Activated T-cell treated with anti-CD3 and anti-CD28 coated beads, Interleukin-2, amount 50 U/mL, for 72 hours (primary cell): Measurements from ENCODE around the gene POLA1. TPM values are rescaled to one million over a fixed set of nuclear protein-coding genes. Genes with fewer than 3 reads are reported as not detected.

Experiments used
- ATAC-seq, 2 donors: fragments of 150-1000 bp; cut with Tn5 transposase; replicated peaks in 1 of 2; 2 replicates each; pipeline ENCODE4 v1.10.0; 2021; ENCODE audit warnings: moderate library complexity in 2 of 2, mild to moderate bottlenecking in 1 of 2
- DNase-seq, 2 donors: peaks; one replicate each; pipeline ENCODE4 v3.0.0; 2021 to 2022; ENCODE audit warnings: mixed read lengths in 1 of 2
- H3K27ac Mint-ChIP-seq: one replicate; pipeline ENCODE4 v1.8.0; 2022; ENCODE audit warnings: mild to moderate bottlenecking, moderate library complexity, mixed read lengths
- H3K27me3 Mint-ChIP-seq: one replicate; pipeline ENCODE4 v1.8.0; 2022; ENCODE audit warnings: low read depth, mixed read lengths
- H3K36me3 Mint-ChIP-seq, 2 donors: one replicate each; pipeline ENCODE4 v1.8.0; 2022; ENCODE audit warnings: mixed read lengths in 2 of 2, mild to moderate bottlenecking in 1 of 2; ENCODE audit not compliant: insufficient read depth in 2 of 2
- H3K4me1 Mint-ChIP-seq: one replicate; pipeline ENCODE4 v1.8.0; 2022; ENCODE audit warnings: low read depth, mixed read lengths
- H3K4me3 Mint-ChIP-seq, 2 donors: one replicate each; pipeline ENCODE4 v1.8.0; 2022; ENCODE audit warnings: mild to moderate bottlenecking in 2 of 2, mixed read lengths in 2 of 2, moderate library complexity in 2 of 2
- H3K9me3 Mint-ChIP-seq, 2 donors: one replicate each; pipeline ENCODE4 v1.8.0; 2022; ENCODE audit warnings: mixed read lengths in 2 of 2
- total RNA-seq, 2 donors: library from RNA; stranded (reverse); gene quantifications; one replicate each; pipeline ENCODE4 v1.2.3, GENCODE V29; 2022

POLA1 gene
- total RNA-seq, 2 donors from 2014 or later: 26.7 to 29.9 TPM

GRCh38 chrX:24661292-24661691 is 32.4 kb upstream of the POLA1 start:
- Mint-ChIP-seq H3K9me3 (no peaks in the 10 kb centered on the region), H3K4me1 (no peaks in the 10 kb centered on the region), H3K27ac (no peak overlapping the region), H3K4me3 (no peak overlapping the region), H3K36me3 (no peaks in the 10 kb centered on the region), H3K27me3 (peaks cover 6% of the 10 kb centered on the region)
- DNase-seq (no peak), ATAC-seq (no peak)

DNA sequence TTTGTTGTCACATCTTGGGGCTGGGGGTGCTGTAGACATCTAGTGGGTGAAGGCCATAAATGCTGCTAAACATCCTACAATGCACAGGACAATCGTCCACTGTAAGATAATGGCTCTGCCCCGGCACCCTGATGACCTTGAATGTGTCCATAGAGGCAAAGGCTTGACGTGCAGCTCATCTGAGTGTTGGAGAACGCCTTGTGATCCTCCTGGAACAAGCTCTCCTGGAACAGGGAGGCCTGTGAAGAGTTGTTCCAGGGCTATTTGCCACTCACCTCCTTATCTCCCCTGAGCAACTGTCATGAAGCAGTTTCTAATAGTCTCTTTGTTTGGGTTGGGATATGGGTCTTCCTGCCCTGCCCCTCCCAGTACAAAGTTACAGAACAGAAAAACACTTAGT is 31.4 kb upstream of the POLA1 start:
- peaks cover 6% of the 10 kb centered on the region for H3K27me3 Mint-ChIP-seq
- no peak overlapping the region for H3K27ac Mint-ChIP-seq
- DNase-seq (no peak), ATAC-seq (no peak)
- no peaks in the 10 kb centered on the region for H3K36me3 Mint-ChIP-seq
- no peaks in the 10 kb centered on the region for H3K4me1 Mint-ChIP-seq
- H3K4me3 Mint-ChIP-seq: no peak overlapping the region
- H3K9me3 Mint-ChIP-seq: no peaks in the 10 kb centered on the region

DNA sequence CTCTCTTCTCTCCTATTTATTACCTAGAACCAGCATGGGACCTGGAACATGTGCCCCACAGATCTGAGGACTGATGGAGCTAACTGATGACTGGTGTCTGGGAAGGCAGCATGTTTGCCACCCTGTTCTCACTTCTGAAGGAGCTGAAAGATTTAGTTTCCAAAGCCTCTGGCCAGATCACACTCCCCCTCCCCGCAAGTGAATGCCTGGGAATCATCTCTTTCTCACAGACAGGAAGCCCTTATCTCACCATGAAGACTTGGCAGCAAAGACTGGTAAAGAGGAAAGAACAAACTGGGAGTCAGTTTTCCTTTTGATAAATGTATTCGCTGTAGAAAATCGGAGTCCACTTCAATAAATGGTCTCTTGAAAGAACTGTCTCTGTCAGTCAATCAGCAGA is 25.6 kb upstream of the POLA1 start:
- no peaks in the 10 kb centered on the region for H3K9me3 Mint-ChIP-seq
- peaks cover 6% of the 10 kb centered on the region for H3K27me3 Mint-ChIP-seq
- DNase-seq: no peak
- no peaks in the 10 kb centered on the region for H3K4me1 Mint-ChIP-seq
- no peak for ATAC-seq
- H3K4me3 Mint-ChIP-seq: no peak overlapping the region
- no peaks in the 10 kb centered on the region for H3K36me3 Mint-ChIP-seq
- no peak overlapping the region for H3K27ac Mint-ChIP-seq

DNA sequence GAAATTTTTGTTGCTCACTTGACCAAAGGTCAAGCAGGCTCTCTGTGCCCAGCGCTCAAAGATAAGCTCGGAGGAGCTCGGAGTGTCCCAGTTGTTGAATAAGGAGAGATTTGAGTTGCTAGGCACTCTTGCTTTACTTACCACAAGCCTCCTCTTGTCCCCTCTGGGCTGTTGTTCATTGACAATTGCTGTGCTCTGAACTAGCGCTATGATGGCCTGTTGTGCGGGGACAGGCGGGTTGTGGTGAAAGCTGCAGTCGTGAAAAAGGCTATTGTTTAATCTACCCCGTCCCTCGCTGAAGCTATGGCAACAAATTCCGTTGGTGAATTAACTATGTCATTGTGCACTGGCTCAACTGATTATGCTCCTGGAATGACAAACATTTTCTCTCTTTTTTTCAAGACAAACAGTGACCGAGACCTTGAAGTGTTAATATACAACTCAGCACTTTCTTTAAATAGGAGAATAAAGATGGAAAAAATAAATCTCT is 21.0 kb upstream of the POLA1 start:
- H3K4me3 Mint-ChIP-seq: no peak overlapping the region
- no peaks in the 10 kb centered on the region for H3K4me1 Mint-ChIP-seq
- H3K27ac Mint-ChIP-seq: no peak overlapping the region
- no peak for ATAC-seq
- H3K27me3 Mint-ChIP-seq: peaks cover 23% of the 10 kb centered on the region
- DNase-seq: no peak
- no peaks in the 10 kb centered on the region for H3K36me3 Mint-ChIP-seq
- no peaks in the 10 kb centered on the region for H3K9me3 Mint-ChIP-seq

DNA sequence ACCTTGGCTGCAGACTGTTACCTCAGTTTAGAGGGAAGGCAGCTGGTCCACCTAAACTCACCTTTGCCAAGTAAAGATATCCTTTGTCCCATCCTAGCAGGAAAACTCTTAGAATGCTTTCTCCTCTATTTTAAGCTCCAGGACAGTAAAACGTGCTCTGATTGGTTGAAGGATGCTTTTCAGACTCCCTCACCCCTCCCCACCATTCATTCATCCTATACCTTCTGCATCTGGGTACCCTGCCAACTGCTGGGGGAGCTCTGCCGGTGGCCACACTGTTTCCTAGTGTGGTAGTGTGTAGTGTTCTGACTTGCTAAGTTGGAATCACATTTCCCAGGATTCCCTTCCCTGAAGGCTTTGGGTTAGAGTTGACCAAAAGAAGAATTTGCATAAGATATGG is 20.3 kb upstream of the POLA1 start:
- no peaks in the 10 kb centered on the region for H3K4me1 Mint-ChIP-seq
- no peak overlapping the region for H3K27ac Mint-ChIP-seq
- ATAC-seq: no peak
- H3K9me3 Mint-ChIP-seq: no peaks in the 10 kb centered on the region
- no peak overlapping the region for H3K4me3 Mint-ChIP-seq
- H3K36me3 Mint-ChIP-seq: peaks cover 0 to under 1% of the 10 kb centered on the region in 2 donors
- H3K27me3 Mint-ChIP-seq: peaks cover 20% of the 10 kb centered on the region
- DNase-seq: no peak

DNA sequence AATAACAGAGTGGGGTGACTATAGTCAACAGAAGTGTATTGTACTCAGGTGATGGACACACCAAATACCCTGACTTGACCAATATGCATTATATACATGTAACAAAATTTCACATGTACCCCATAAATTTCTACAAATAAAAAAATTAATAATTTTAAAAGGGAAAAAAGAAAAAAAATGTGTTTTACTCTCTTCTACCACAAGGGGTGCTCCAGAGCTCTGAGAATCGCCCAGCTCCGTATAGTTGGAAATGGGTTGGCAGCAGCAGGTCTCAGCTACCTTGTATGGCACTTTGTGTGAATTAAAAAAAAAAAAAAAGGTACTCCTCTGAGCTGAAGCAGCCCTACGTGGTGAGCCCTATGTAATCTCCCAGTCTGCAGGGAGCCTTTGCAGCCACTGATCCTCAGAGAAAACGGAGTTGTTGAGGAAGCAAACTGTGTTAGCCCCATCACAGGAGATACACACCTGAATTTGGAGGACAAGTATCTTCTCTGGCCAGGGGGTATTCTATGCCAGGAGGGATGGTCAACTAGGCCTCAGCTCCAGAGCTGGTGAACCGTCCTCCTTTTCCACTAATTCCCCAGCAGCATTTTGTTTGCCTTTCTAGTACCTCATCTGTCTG is 17.2 kb upstream of the POLA1 start:
- Mint-ChIP-seq H3K27me3 (peaks cover 36% of the 10 kb centered on the region), H3K36me3 (peaks cover 0 to 4% of the 10 kb centered on the region in 2 donors), H3K4me3 (no peak overlapping the region), H3K9me3 (no peaks in the 10 kb centered on the region), H3K4me1 (peaks cover 3% of the 10 kb centered on the region), H3K27ac (no peak overlapping the region)
- DNase-seq (peak in 1 of 2 donors; percentile 7), ATAC-seq (peak; percentile 41 to 56)

- Mint-ChIP-seq H3K27ac (peak overlapping the region; percentile 49), H3K9me3 (peaks cover 0 to 5% of the 10 kb centered on the region in 2 donors), H3K4me1 (peaks cover 22% of the 10 kb centered on the region), H3K36me3 (peaks cover 8 to 12% of the 10 kb centered on the region in 2 donors), H3K27me3 (peaks cover 40% of the 10 kb centered on the region), H3K4me3 (peak overlapping the region; percentile 4 to 31)
- peak; percentile 97 to 98 for ATAC-seq
- peak; percentile 37 to 64 for DNase-seq
Measured at GRCh38 chrX:24682739-24683432, 10.8 kb upstream of the POLA1 start.

DNA sequence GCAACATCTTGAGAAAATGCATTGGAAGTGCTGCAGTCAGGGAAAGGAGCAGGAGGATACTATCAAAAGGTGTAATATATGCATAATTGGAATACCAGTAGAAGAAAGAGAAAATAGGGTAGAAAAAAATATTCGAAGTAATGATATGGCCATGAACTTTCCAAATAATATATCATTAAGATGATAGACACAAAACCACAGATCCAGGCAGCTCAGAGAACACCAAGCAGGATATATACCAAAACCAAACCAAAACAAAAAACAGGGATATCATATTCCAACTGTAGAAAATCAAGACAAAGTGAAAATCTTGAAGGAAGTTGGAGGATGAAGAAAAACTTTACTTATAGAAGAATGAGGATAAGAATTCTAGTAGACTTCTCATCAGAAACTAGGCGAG is 9.7 kb upstream of the POLA1 start:
- H3K27me3 Mint-ChIP-seq: peaks cover 35% of the 10 kb centered on the region
- H3K36me3 Mint-ChIP-seq: peaks cover 8 to 10% of the 10 kb centered on the region in 2 donors
- ATAC-seq: no peak

GRCh38 chrX:24692305-24692704 is 1.4 kb upstream of the POLA1 start:
- peaks cover 19% of the 10 kb centered on the region for H3K27me3 Mint-ChIP-seq
- DNase-seq: no peak
- peaks cover 0 to 2% of the 10 kb centered on the region in 2 donors for H3K36me3 Mint-ChIP-seq
- peaks cover 18% of the 10 kb centered on the region for H3K4me1 Mint-ChIP-seq
- H3K4me3 Mint-ChIP-seq: peak overlapping the region in 1 of 2 donors; percentile 82
- ATAC-seq: no peak
- H3K9me3 Mint-ChIP-seq: no peaks in the 10 kb centered on the region
- H3K27ac Mint-ChIP-seq: no peak overlapping the region

More for the DNA sequence above, 9.7 kb upstream of the POLA1 start:
- Mint-ChIP-seq H3K4me1 (peaks cover 22% of the 10 kb centered on the region), H3K4me3 (no peak overlapping the region), H3K9me3 (peaks cover 0 to 5% of the 10 kb centered on the region in 2 donors), H3K27ac (no peak overlapping the region)
- no peak for DNase-seq

DNA sequence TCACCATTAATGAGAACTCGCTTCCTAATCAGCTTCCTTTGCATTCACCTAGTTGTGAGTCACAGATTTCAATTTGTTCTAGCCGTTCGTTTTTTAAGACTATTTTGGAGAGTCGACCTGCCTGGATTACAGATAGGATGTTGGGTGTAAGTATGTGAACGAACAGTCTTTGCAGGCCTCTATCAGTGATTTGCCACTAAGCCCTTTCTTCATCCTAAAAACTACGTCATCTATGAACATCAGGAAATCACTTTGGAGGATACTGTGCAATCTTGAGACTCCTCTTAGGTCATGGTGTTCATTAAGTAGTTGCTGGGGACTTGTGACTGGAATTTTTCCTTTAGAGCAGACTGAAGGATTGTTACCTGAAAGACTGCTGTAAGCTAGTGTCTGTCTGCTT is 1.1 kb downstream of the POLA1 start:
- peak overlapping the region; percentile 82 to 95 for H3K4me3 Mint-ChIP-seq

GRCh38 chrX:24696294-24696693 is 2.6 kb downstream of the POLA1 start:
- ATAC-seq (no peak), DNase-seq (no peak)
- Mint-ChIP-seq H3K36me3 (peaks cover 0 to 5% of the 10 kb centered on the region in 2 donors), H3K27me3 (peaks cover 10% of the 10 kb centered on the region), H3K4me1 (peaks cover 23% of the 10 kb centered on the region), H3K27ac (no peak overlapping the region), H3K9me3 (no peaks in the 10 kb centered on the region), H3K4me3 (no peak overlapping the region)

More for the DNA sequence above, 1.1 kb downstream of the POLA1 start:
- Mint-ChIP-seq H3K36me3 (peaks cover 0 to 2% of the 10 kb centered on the region in 2 donors), H3K4me1 (peaks cover 23% of the 10 kb centered on the region), H3K27me3 (peaks cover 19% of the 10 kb centered on the region), H3K27ac (peak overlapping the region; percentile 29), H3K9me3 (no peaks in the 10 kb centered on the region)
- no peak for ATAC-seq
- no peak for DNase-seq

- Mint-ChIP-seq H3K9me3 (no peaks in the 10 kb centered on the region), H3K4me3 (peak overlapping the region in 1 of 2 donors; percentile 15), H3K36me3 (peaks cover 3 to 9% of the 10 kb centered on the region in 2 donors), H3K4me1 (peaks cover 8% of the 10 kb centered on the region), H3K27ac (peak overlapping the region; percentile 13), H3K27me3 (no peaks in the 10 kb centered on the region)
- DNase-seq: no peak
- no peak for ATAC-seq
Measured at GRCh38 chrX:24702362-24703184, 8.9 kb downstream of the POLA1 start.

DNA sequence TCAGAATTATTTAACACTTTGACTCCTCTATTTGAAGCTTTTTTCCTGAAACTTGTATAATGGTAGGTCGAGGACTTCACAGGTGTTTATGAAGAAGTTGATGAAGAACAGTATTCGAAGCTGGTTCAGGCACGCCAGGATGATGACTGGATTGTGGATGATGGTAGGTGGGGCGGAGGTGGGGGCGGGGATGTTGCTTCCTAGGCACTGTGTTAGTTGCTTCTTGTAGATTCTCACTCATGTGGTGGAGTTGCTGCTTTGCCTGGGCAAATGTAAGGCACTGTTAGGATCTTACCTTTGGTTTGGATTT is 9.4 kb downstream of the POLA1 start:
- Mint-ChIP-seq H3K36me3 (peaks cover 3 to 11% of the 10 kb centered on the region in 2 donors), H3K27ac (no peak overlapping the region), H3K9me3 (no peaks in the 10 kb centered on the region), H3K4me1 (peaks cover 6% of the 10 kb centered on the region), H3K27me3 (no peaks in the 10 kb centered on the region), H3K4me3 (no peak overlapping the region)
- DNase-seq: no peak
- ATAC-seq: no peak
